SHP77 (cell line): ENCODE data around the gene PARM1.

Source experiments
- DNase-seq, 2 experiments: peaks; one replicate each; lab custom pipeline; 2025; lab: John Stamatoyannopoulos, UW

The PARM1 gene

DNA sequence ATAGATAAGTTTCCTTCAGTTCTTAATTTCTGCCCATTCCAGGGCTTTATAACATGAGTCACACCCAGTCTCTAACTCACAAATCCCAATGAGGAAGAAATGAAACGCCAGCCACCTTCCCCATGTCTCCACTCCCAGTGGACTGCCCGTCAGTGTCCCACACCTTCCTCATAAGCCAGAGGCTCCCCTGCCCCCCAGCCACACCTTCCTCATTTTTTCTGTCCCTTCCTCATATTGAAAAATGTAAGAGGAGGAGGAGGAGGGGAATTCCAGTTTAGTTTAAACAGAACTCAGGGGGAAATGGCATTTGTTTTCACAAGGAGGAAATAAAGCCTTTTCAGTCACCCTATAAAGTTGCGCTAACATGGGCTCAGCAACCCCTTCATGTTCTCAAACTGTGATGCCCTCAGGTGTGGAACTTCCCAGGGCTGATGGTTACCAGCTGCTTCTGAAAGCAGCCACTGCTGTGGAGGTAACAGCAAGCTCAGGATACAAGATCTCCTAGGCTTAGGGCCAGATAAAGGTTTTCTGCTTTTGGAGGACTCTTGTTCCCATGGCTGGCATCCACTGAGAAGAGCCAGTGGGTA lies 97.8 kb downstream of the PARM1 start:
- DNase-seq, result no peak

DNA sequence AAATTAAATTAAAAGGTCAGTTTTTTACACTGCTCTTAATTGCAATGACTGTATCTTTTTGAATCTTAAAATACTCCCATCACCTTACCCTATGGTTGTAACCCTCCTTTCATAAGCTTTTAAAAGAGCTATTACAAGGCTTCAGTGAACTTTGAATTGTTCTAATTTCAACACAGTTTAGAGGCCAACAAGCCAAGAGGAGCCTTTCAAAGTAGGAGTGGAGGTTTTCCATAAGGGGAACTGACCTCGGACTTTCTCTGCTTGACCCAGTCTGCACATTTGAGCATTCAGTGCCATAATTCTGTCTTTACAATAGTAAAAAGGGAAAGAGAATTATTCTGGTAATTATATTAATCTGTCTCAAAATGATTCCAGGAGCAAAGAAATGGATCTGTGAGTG lies 98.9 kb downstream of the PARM1 start:
- DNase-seq, result no peak

DNA sequence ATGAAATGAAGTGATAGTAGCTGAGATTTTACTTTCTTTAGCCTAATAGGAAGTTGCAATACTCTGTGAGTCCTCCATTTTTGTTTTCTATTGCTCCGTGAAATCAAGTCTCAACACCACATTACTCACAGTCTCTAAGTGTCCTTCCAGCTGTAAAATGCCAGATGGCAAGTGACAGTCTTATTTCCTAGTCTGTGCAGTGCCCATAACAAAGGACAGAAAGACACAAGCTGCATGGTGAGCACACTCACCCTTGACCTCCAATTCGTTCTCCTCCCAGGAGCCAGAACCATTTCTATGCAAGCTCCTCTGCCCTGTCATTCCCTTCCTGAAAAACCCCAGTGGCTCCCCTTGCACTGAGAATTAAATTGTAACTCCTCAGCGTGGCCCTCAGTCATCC lies 101.6 kb downstream of the PARM1 start:
- no peak for DNase-seq

DNA sequence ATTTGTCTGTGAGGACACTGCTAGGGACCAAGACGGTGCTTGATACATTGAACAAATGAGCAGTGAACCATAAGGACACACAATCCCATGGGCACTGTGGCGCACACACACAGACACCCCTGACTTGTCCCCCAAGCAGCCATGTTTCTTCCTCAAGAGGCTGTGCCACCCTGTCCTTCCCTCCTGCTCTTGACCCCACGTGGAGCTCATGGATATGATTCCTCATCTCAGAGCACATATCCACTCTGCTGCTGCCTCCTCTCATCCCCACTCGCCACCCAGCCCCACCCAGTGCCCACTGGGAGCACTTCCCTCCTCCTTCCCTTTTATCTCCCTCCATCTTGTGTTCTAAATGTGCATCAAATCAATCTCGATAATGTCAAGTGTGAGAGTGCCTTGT lies 102.4 kb downstream of the PARM1 start:
- DNase-seq, result no peak

DNA sequence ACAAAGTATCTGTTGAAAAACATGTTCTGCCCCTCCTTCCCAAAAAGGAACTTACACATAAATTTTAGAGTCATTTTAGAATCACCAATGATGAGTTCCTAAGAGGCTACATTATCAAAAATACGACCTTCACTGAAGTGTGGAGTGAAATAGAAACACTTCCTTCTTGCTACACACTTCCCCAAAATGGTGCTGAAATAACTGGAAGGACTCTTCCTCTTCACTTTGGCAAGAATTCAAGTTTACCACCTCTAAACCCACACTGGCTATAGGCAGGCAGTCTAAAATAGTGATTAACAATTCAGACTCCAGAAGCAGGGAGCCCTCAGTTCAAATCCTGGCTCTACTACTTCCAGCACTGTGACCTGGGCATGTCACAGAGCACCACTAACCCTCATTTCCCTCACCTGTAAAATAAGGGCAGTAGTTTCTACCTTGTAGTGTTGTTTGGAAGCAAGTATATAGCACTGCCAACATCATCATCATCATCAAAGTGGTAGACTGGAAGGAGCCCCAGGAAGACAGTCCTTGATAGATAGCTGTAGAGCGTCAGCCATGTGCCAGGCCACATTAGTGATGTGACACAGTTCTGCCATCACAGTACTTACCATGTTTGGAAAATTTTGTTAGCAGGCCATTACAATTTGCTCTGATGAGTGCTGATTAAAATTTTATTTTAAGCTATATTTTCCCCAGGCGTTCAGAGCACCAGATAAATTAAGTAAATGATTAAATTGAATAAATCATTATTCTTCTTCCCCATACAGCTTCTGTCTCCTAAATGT lies 103.3 kb downstream of the PARM1 start:
- DNase-seq, result no peak

DNA sequence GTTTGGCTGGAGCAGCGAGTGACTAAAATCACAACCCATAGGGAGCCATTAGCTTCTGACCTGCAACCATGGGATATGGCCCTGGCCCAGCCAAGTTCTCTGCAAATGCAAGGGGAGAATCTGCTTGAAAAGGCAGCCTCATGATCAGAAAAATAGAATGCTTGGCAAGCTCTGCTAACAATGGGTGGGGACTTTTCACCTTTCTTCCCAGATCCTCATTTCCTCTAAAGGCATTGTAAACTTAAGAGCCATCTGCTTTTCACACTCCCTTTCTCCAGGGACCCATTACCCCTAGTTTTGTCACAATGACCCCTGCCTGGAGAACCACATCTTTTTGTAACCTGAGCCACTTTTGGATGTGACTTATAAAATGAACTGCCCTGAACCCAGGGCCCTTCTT lies 104.3 kb downstream of the PARM1 start:
- DNase-seq, result no peak

DNA sequence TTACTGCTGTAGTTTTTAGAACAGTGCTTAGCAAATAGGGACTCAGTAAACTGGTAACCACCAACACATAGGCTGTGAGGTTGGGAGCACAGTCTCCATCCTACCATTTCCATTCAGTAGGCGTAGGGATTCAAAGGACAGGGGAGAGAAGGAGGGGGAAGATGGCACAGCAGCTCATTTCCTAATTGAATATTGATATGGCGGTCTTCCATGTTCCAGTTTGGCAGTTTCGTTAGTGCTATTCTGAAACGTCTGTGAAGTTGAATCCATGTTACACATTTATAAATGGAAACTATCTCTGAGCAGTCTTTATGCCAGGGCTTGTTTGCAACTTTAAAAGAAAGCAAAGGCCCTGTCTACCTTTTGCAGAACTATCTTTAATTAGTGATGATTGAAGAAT lies 105.5 kb downstream of the PARM1 start:
- DNase-seq, result no peak

DNA sequence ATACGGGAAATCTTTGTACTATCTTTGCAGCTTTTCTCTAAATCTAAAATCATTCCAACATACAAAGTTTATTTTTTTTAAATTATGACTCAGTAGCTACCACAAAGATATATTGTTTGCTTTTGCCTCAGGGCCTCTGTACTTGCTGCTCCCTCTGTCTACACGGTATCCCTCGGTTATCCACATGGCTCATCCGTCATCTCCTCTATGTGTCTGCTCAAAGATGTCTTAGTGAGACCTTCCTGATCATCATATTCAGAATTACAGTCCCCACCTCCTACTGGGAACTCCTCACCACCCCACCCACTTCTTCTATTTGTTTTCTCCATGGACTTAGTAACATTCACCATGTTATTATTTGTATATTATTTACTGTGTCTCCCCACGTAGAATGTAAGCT lies 107.8 kb downstream of the PARM1 start:
- no peak for DNase-seq

DNA sequence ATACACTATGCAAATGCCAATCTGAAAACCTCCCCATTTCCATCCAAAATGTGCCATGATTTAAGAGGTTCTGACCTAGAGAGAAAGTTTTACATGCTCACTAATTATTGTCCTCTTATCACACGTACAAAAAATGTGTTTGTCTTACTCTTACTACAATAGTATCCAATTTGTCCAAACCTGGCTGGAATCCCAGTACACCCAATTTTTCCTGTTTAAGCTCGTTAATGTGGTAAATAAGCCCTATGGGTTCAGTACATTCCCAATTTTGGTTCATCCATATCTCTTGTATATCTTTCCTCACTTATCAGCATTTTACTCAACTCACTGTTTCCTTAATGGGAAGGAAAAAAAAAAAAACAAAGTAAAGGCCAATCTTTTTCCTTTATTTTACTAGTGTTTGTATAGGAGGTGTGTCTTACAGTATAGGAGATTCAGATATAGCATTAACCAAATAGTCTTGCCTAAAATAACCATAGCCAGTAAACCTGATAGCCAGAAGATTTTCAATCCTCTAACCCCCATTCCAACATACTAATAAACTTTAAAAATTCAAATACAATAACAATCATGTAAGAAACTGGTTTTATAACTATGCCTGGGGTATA lies 109.8 kb downstream of the PARM1 start:
- no peak for DNase-seq

DNA sequence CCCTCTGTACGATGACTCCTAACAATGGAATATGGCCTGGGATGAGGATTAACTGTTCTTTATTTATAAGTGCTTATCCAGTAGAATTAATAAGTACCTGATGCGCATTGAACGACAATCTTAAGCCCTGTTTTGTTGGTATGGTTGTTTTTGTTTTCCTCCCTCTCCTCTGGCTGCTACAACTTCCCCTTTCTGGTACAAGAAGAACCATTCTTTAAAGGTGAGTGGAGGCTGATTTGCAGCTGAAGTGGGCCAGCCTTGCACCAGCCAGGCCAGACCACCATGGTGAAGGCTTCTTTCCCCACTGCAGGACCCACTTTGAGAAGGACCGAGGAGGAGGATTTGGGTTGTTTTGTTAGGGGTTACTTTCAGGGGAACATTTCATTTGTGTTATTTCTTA lies 113.3 kb downstream of the PARM1 start:
- no peak for DNase-seq

DNA sequence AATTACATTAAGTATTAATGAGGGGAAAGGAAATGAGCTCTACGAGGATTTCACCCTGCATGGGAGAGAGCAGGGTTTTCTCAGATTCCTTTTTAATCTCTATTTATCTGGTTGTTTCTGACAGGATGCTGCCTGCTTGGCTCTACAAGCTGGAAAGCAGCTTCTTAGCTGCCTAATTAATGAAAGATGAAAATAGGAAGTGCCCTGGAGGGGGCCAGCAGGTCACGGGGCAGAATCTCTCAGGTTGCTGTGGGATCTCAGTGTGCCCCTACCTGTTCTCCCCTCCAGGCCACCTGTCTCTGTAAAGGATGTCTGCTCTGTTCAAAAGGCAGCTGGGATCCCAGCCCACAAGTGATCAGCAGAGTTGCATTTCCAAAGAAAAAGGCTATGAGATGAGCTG lies 113.7 kb downstream of the PARM1 start:
- no peak for DNase-seq

DNA sequence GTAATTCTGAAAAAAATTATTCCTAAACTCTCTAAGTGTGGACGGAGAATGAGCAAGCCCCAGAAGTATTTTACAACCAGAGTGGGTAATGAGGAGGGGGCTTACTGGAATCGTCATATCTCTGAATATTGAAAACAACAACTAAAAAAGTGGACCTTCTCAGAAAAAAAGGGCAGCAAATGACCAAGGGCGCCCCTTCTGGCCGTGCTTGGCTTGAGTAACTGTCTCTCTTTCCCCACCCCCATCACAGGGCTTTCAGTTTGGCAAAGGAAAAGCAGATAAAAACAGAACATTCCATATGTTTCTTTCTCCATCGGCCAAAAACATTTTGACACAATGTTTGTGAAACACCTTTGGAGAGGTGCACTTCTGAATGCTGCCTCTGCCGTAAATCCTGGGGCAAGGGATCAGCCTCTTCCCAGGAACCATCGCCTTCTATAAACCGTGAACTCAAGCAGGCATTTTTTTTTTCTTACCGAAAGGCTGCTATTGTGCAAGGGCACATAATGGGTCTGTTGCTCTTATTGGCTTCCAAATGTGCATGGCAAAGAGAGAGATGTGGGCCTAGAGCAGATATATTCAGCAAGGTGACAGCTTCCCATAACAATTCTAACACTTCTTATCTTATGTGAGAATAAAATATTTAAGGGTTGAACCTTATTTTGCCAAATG lies 115.4 kb downstream of the PARM1 start:
- no peak for DNase-seq

DNA sequence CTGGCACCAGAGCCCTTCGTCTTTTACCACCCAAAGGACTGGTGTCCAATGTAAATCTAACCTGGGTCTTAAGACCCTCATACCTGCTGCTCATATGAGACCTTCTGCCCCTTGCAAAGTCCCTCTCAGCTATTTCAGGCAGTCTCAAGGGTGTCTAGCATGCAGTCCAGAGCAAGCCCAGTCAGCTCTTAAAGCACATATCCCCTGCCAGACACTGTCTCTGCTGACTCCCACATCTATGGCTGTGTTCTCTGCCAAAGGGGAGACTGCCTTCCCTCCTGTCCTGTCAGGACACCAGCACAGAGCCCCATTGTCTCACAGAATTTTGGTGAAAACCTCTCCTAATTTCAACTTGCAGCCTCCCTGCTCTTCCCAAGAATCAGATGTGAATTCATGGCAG lies 118.5 kb downstream of the PARM1 start:
- DNase-seq, result no peak

DNA sequence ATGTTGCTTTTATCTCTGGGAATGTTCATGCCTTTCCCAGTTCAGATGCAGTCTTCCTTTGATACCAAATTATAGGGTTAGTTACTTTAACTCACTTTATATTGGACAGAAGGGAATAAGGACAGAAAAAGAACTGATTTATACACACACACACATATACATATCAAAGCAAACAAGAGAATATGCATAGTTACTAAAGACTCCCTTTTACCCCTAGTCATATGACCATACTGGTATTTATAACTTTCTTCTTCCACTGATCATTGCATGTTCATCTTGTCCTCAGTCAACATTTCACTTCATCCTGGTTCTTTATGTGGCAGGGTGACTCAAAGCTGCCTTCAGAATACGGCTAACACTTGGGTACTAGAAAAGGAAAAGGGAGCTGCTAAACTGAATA lies 120.4 kb downstream of the PARM1 start:
- no peak for DNase-seq

DNA sequence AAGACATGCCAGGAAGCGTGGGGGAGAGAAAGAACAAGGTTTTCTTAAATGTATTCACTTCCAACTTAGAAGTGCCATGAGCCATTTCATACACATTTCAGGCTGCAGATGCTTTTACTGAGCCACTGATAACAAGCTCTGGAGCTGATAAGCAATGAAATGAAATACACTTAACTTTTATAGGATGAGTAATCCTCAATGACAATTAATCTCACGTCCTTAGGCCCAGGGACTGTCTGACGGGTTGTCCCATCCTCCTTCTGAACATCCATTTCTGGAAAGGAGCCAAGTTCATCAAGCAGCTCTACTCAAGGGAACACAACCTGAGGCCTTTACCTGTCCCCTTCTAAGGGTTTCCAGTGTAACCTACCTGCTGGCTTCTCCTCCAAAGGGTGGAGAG lies 121.2 kb downstream of the PARM1 start:
- DNase-seq, result no peak

DNA sequence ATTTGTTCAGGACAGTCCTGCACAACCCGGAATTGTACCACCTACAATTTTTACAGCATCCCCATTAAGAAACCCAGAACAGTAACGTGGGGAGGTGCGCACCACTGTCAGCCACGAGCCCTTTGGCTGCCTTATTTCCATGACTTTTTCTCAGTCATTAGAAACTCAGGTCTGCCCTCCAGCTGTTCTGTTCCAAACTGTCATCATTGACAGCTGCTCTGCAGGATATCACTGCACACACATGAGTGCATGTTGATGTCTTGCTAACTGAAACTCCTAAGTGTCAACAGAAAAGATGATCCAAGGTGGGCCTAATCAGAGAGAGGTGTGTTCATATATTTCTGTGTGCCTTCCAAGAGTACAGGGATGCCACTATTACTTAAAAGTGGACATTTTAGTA lies 123.4 kb downstream of the PARM1 start:
- no peak for DNase-seq

DNA sequence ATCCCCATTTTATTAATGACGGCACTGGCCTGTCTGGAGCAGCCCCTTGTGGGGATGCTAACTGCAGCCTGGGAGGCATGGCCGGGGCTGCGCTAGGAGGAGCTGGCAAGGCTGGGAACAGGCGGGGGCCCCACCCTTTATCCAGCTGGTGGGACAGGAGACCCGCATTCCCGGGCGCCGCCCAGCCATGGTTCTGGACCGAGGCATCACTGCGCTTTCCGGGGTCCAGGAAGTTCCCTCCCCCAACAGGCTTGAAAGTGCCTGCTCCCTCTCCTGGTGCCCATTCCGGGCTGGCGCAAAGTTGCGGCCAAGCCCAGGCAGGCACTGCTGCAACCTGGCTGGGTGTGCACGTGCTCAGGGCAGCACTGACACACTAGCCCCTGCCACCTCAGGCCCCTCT lies 124.5 kb downstream of the PARM1 start:
- DNase-seq, result no peak

DNA sequence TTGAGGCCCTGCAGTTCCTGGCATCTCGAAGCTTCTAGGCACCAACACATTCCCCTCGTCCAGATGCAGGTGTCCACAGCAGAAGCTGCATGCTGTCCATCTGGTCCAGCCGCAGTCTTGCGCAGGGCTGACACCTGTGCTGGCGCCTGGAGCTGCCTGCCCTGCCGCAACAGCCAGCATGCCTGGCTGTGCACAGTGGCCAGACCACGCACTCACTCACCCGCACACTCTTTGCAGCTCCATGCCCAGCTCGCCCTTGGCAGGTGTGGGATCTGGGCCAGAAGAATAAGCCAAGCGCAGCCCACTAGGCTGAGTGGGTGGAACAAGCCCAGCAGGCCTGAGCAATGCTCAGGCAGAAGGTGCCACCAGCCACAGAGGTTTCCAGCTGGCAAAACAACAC lies 125.6 kb downstream of the PARM1 start:
- no peak for DNase-seq

DNA sequence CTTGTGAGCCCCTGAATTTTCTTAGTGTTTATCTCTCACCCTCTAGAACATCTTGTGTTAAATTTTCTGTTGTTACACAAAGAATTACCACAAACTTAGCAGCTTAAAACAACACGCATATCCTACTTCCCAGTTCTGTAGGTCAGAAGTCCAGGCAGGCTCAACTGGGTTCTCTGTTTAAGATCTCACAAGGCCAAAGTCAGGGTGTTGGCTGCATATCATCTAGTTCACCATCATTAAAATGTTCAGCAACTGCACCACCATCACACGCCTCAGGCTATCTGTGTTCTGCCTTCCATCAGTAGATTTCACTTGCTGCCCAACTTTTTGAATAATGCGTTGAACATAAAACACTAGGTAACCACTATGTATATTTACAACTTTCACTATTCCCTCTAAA lies 130.5 kb downstream of the PARM1 start:
- no peak for DNase-seq

DNA sequence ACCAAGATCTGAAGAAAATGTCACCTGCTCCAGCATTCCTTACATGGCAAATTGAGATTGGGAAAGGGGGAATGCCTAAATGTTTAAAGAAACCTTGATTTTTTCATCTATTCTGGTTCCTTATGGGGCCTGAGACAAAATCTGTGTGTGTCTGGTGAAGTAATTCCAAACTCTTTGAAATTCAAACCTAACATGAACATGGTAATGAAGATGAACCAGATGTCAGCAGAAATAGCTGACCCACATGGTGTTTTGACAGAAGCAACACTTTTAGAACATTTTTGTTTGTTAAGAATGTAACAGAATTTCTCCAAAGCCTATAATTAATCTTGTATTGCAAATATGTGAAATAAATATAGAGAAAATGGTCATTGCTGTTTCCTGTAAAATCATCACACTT lies 133.0 kb downstream of the PARM1 start:
- no peak for DNase-seq

DNA sequence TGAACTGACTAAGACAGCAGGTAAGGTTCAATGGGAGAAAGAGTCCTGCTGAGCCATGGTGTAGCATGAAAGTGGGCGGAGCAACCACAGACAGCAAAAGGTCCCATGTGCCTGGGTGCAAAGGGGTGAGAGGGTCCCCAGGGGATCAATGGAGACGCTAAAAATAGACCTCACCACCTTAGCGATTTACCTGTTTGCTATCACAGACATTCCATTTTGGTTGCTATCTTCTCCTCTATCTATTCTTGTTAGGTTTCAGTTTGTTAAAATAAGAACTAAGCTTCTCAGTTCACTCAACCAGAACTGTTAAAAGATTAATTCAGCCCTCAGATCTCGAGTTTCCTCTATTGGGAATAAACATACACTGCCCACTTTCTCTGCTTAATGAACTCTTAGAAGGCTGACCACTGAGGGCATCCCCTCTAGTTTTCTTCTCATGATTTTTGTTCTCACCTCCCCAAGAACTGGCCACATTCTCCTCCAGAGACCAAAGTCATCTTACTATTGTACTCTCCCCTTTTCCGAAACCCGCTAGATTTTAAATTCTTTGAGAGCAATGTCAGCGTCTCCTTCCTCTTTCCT lies 136.7 kb downstream of the PARM1 start:
- no peak for DNase-seq

DNA sequence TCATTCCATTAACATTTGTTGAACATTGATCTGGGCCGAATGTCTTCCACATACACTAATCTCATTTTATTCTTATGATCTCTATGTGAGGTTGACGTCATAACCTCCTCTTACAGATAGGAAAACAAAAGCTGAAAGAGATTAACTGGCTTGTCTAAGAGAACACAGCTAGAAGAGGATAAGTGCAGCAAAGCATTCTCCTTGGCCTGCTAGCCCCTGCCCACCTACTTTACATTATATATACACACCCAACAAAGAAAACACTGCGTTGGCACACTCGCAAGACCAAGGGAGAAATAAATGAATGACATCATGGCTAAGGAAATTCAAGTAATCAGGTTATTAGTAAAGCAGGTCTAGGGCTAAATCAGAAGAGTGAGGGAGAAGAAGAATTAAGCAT lies 138.4 kb downstream of the PARM1 start:
- no peak for DNase-seq

DNA sequence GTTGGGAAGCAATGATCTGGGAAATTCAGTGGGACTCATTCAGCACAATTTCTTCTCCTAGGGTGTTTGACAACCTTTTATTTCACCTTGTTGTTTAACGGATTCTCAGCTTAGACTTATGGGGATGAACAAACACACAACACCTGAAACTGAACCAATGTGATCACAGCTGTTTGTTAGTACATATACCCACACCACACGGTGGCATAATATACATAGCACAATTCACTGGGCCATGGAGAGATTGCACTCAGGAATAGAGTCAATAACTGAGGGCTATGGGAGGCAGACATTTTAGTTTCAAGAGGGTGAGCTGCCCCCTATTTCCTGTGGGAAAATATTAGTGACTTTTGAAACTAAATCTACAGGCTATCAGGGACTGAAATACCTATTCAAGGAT lies 148.0 kb downstream of the PARM1 start:
- DNase-seq, result no peak
